Activated CD4-positive, alpha-beta T cell treated with anti-CD3 and anti-CD28 coated beads, Interleukin-2, amount 10 ng/mL, durations not matched to agents 7 days and 5 days (primary cell): ENCODE measurements around the gene PTPRM. TPM values are rescaled to one million over a fixed set of nuclear protein-coding genes. Genes with fewer than 3 reads are reported as not detected.

Experiments used
- CTCF ChIA-PET: fragments of 350-600 bp; sonication (Branson Sonifier 250); formaldehyde crosslinking; loops from one replicate; lab custom pipeline; 2021; ENCODE audit warnings: antibody characterized with exemption; lab: Charles Lee
- POLR2A ChIA-PET: fragments of 350-600 bp; sonication (Branson Sonifier 250); formaldehyde crosslinking; loops from one replicate; lab custom pipeline; 2021; ENCODE audit warnings: antibody characterized with exemption; lab: Charles Lee
- DNase-seq: peaks from one replicate; pipeline ENCODE4 v3.0.0-alpha.2; 2020
- H3K27ac Mint-ChIP-seq: one replicate; pipeline ENCODE4 v1.8.0; 2021; ENCODE audit warnings: mild to moderate bottlenecking, moderate library complexity, mixed read lengths
- H3K27me3 Mint-ChIP-seq: one replicate; pipeline ENCODE4 v1.8.0; 2021; ENCODE audit warnings: mixed read lengths
- H3K36me3 Mint-ChIP-seq: one replicate; pipeline ENCODE4 v1.8.0; 2021; ENCODE audit warnings: low read depth, mixed read lengths
- H3K4me1 Mint-ChIP-seq: one replicate; pipeline ENCODE4 v1.8.0; 2021; ENCODE audit warnings: mixed read lengths
- H3K4me3 Mint-ChIP-seq: one replicate; pipeline ENCODE4 v1.8.0; 2021; ENCODE audit warnings: mild to moderate bottlenecking, moderate library complexity, mixed read lengths
- H3K9me3 Mint-ChIP-seq: one replicate; pipeline ENCODE4 v1.8.0; 2021; ENCODE audit warnings: mixed read lengths
- total RNA-seq, 2 experiments: library from RNA; stranded (reverse); gene quantifications; one replicate each; pipeline ENCODE4 v1.2.3, GENCODE V29; 2021

PTPRM gene
- total RNA-seq, 2 experiments from 2014 or later: 5.1 to 10.5 TPM

GRCh38 chr18:7924616-7925015, 357.5 kb downstream of the PTPRM start:
- Mint-ChIP-seq H3K4me1 (no peaks in the 10 kb centered on the region), H3K27ac (no peak overlapping the region), H3K27me3 (no peaks in the 10 kb centered on the region), H3K36me3 (no peaks in the 10 kb centered on the region), H3K9me3 (no peaks in the 10 kb centered on the region), H3K4me3 (no peak overlapping the region)
- ChIA-PET POLR2A (no interaction called here), CTCF (no interaction called here)
- no peak for DNase-seq

- H3K27ac Mint-ChIP-seq: no peak overlapping the region
- H3K36me3 Mint-ChIP-seq: no peaks in the 10 kb centered on the region
- CTCF ChIA-PET: interaction anchor here (0.6 to 1.5 kb wide), 2 partner anchors 52 to 1652 kb away, joined by 3 read pairs; no protein-coding TSS in a partner anchor
Measured at GRCh38 chr18:7926526-7926925, 359.4 kb downstream of the PTPRM start.

GRCh38 chr18:7927119-7927518, 360.0 kb downstream of the PTPRM start:
- no peak overlapping the region for H3K4me3 Mint-ChIP-seq
- H3K27me3 Mint-ChIP-seq: no peaks in the 10 kb centered on the region
- H3K4me1 Mint-ChIP-seq: no peaks in the 10 kb centered on the region
- CTCF ChIA-PET: no interaction called here
- H3K27ac Mint-ChIP-seq: no peak overlapping the region
- POLR2A ChIA-PET: no interaction called here
- no peaks in the 10 kb centered on the region for H3K9me3 Mint-ChIP-seq
- DNase-seq: no peak
- no peaks in the 10 kb centered on the region for H3K36me3 Mint-ChIP-seq

More at GRCh38 chr18:7926526-7926925, 359.4 kb downstream of the PTPRM start:
- Mint-ChIP-seq H3K4me3 (no peak overlapping the region), H3K4me1 (no peaks in the 10 kb centered on the region), H3K27me3 (no peaks in the 10 kb centered on the region), H3K9me3 (no peaks in the 10 kb centered on the region)
- POLR2A ChIA-PET: no interaction called here
- no peak for DNase-seq

- DNase-seq: no peak
- Mint-ChIP-seq H3K27ac (no peak overlapping the region), H3K36me3 (no peaks in the 10 kb centered on the region), H3K9me3 (no peaks in the 10 kb centered on the region), H3K4me3 (no peak overlapping the region), H3K4me1 (no peaks in the 10 kb centered on the region), H3K27me3 (no peaks in the 10 kb centered on the region)
- CTCF ChIA-PET: no interaction called here
- POLR2A ChIA-PET: no interaction called here
Measured at GRCh38 chr18:7931763-7932162, 364.6 kb downstream of the PTPRM start.

GRCh38 chr18:7937268-7937667, 370.2 kb downstream of the PTPRM start:
- POLR2A ChIA-PET: no interaction called here
- Mint-ChIP-seq H3K27ac (no peak overlapping the region), H3K4me1 (no peaks in the 10 kb centered on the region), H3K4me3 (no peak overlapping the region), H3K27me3 (no peaks in the 10 kb centered on the region), H3K9me3 (no peaks in the 10 kb centered on the region), H3K36me3 (no peaks in the 10 kb centered on the region)
- no peak for DNase-seq
- CTCF ChIA-PET: no interaction called here

GRCh38 chr18:7939521-7939920, 372.4 kb downstream of the PTPRM start:
- ChIA-PET POLR2A (no interaction called here), CTCF (no interaction called here)
- H3K4me1 Mint-ChIP-seq: no peaks in the 10 kb centered on the region
- no peak overlapping the region for H3K4me3 Mint-ChIP-seq
- no peaks in the 10 kb centered on the region for H3K9me3 Mint-ChIP-seq
- DNase-seq: no peak
- H3K27me3 Mint-ChIP-seq: no peaks in the 10 kb centered on the region
- no peak overlapping the region for H3K27ac Mint-ChIP-seq
- H3K36me3 Mint-ChIP-seq: no peaks in the 10 kb centered on the region

- no peak overlapping the region for H3K4me3 Mint-ChIP-seq
- CTCF ChIA-PET: no interaction called here
Measured at GRCh38 chr18:7940379-7940778, 373.3 kb downstream of the PTPRM start.

GRCh38 chr18:7940971-7941370, 373.9 kb downstream of the PTPRM start:
- H3K9me3 Mint-ChIP-seq: no peaks in the 10 kb centered on the region

More at GRCh38 chr18:7940379-7940778, 373.3 kb downstream of the PTPRM start:
- Mint-ChIP-seq H3K27me3 (no peaks in the 10 kb centered on the region), H3K27ac (no peak overlapping the region), H3K9me3 (no peaks in the 10 kb centered on the region), H3K4me1 (no peaks in the 10 kb centered on the region), H3K36me3 (no peaks in the 10 kb centered on the region)
- POLR2A ChIA-PET: no interaction called here
- DNase-seq: no peak

GRCh38 chr18:7941533-7941932, 374.4 kb downstream of the PTPRM start:
- H3K9me3 Mint-ChIP-seq: no peaks in the 10 kb centered on the region
- H3K4me1 Mint-ChIP-seq: peaks cover 3% of the 10 kb centered on the region
- H3K27ac Mint-ChIP-seq: no peak overlapping the region
- no peak for DNase-seq
- ChIA-PET POLR2A (no interaction called here), CTCF (no interaction called here)
- H3K4me3 Mint-ChIP-seq: no peak overlapping the region
- H3K27me3 Mint-ChIP-seq: no peaks in the 10 kb centered on the region
- H3K36me3 Mint-ChIP-seq: no peaks in the 10 kb centered on the region

More at GRCh38 chr18:7940971-7941370, 373.9 kb downstream of the PTPRM start:
- H3K27me3 Mint-ChIP-seq: no peaks in the 10 kb centered on the region
- ChIA-PET POLR2A (no interaction called here), CTCF (no interaction called here)
- no peaks in the 10 kb centered on the region for H3K36me3 Mint-ChIP-seq
- DNase-seq: no peak
- no peak overlapping the region for H3K4me3 Mint-ChIP-seq
- H3K4me1 Mint-ChIP-seq: no peaks in the 10 kb centered on the region
- H3K27ac Mint-ChIP-seq: no peak overlapping the region

- Mint-ChIP-seq H3K4me3 (no peak overlapping the region), H3K9me3 (no peaks in the 10 kb centered on the region), H3K27me3 (no peaks in the 10 kb centered on the region), H3K4me1 (peaks cover 11% of the 10 kb centered on the region), H3K27ac (no peak overlapping the region), H3K36me3 (no peaks in the 10 kb centered on the region)
- DNase-seq: no peak
- POLR2A ChIA-PET: no interaction called here
- CTCF ChIA-PET: interaction anchor here (0.6 kb wide), 2 partner anchors 11 to 1546 kb away, joined by 5 read pairs; no protein-coding TSS in a partner anchor
Measured at GRCh38 chr18:7945882-7946281, 378.8 kb downstream of the PTPRM start.

GRCh38 chr18:7946734-7947377, 379.7 kb downstream of the PTPRM start:
- Mint-ChIP-seq H3K27ac (peak overlapping the region; percentile 39), H3K4me1 (peaks cover 13% of the 10 kb centered on the region), H3K27me3 (no peaks in the 10 kb centered on the region), H3K4me3 (peak overlapping the region; percentile 68), H3K36me3 (no peaks in the 10 kb centered on the region), H3K9me3 (no peaks in the 10 kb centered on the region)
- ChIA-PET CTCF (no interaction called here), POLR2A (no interaction called here)
- DNase-seq: peak; percentile 24

GRCh38 chr18:7950380-7951136, 383.4 kb downstream of the PTPRM start:
- DNase-seq: no peak
- ChIA-PET CTCF (interaction anchor here (0.6 kb wide), 1 partner anchor 1481 kb away, joined by 3 read pairs; no protein-coding TSS in a partner anchor), POLR2A (no interaction called here)
- Mint-ChIP-seq H3K36me3 (no peaks in the 10 kb centered on the region), H3K4me3 (no peak overlapping the region), H3K9me3 (peaks cover 4% of the 10 kb centered on the region), H3K4me1 (peaks cover 21% of the 10 kb centered on the region), H3K27ac (no peak overlapping the region), H3K27me3 (no peaks in the 10 kb centered on the region)
